Smooth muscle cell (in vitro differentiated cells): ENCODE data around the gene ZDHHC19. TPM values are rescaled to one million over a fixed set of nuclear protein-coding genes. Genes with fewer than 3 reads are reported as not detected.

Experiments
- DNase-seq: peaks from one replicate; lab custom pipeline; 2025; ENCODE audit not compliant: unreplicated experiment; lab: John Stamatoyannopoulos, UW
- H2AFZ ChIP-seq: fragments of 200-600 bp; sonication (generic); 2 replicates; pipeline ENCODE4 v1.6.0; 2016; ENCODE audit warnings: antibody characterized with exemption, low read depth, mild to moderate bottlenecking
- H3F3A ChIP-seq: fragments of 200-600 bp; sonication (generic); 2 replicates; pipeline ENCODE4 v1.6.0; 2017; ENCODE audit warnings: antibody characterized with exemption, low read depth
- H3K27ac ChIP-seq: fragments of 200-600 bp; sonication (generic); 2 replicates; pipeline ENCODE4 v1.5.1; 2016; ENCODE audit warnings: low read depth, mild to moderate bottlenecking
- H3K27me3 ChIP-seq: fragments of 200-600 bp; sonication (generic); 2 replicates; pipeline ENCODE4 v1.6.1; 2016; ENCODE audit warnings: low read depth, mild to moderate bottlenecking
- H3K36me3 ChIP-seq: fragments of 200-600 bp; sonication (generic); 2 replicates; pipeline ENCODE4 v1.5.1; 2016; ENCODE audit warnings: low read depth
- H3K4me1 ChIP-seq: fragments of 200-600 bp; sonication (generic); 2 replicates; pipeline ENCODE4 v1.5.1; 2016; ENCODE audit warnings: low read depth
- H3K4me2 ChIP-seq: fragments of 200-600 bp; sonication (generic); 2 replicates; pipeline ENCODE4 v1.6.0; 2016; ENCODE audit warnings: mild to moderate bottlenecking
- H3K4me3 ChIP-seq: fragments of 200-600 bp; sonication (generic); 2 replicates; pipeline ENCODE4 v1.5.1; 2016; ENCODE audit warnings: mild to moderate bottlenecking
- H3K79me2 ChIP-seq: fragments of 200-600 bp; sonication (generic); 2 replicates; pipeline ENCODE4 v1.6.0; 2016; ENCODE audit warnings: low read depth, mild to moderate bottlenecking
- H3K9ac ChIP-seq: fragments of 200-600 bp; sonication (generic); 2 replicates; pipeline ENCODE4 v1.6.0; 2016; ENCODE audit warnings: low read depth
- H3K9me3 ChIP-seq: fragments of 200-600 bp; sonication (generic); replicated peaks from 2 replicates; pipeline ENCODE4 v1.5.1; 2016; ENCODE audit warnings: low read depth
- H4K20me1 ChIP-seq: fragments of 200-600 bp; sonication (generic); 2 replicates; pipeline ENCODE4 v1.6.0; 2016; ENCODE audit warnings: low read depth
- WGBS: methylation state at CpG from one replicate; pipeline ENCODE4 v1.1.7; 2016; ENCODE audit warnings: low lambda C conversion rate; 5-methylcytosine and 5-hydroxymethylcytosine counted together
- polyA plus RNA-seq: library from polyadenylated mRNA; unstranded; fragments of >200 nt; fragmentation: Nextera tagmentation; extraction: Ambion mirVana; gene quantifications from 2 replicates; pipeline ENCODE4 v1.2.1, GENCODE V29; 2016
- total RNA-seq: library from RNA; depleted of rRNA; stranded (reverse); fragments of >200 nt; gene quantifications from 2 replicates; pipeline ENCODE4 v1.2.3, GENCODE V29; 2014
- TF ChIP-seq, protein P1 (sequence below): fragments of 200-600 bp; sonication (generic); IDR thresholded peaks from 2 replicates; pipeline ENCODE4 v1.5.1; 2017; ENCODE audit warnings: borderline replicate concordance, mild to moderate bottlenecking, antibody characterized with exemption; ENCODE audit not compliant: insufficient read depth, poor library complexity, severe bottlenecking

ZDHHC19 gene
- total and polyA plus RNA-seq, 2 experiments from 2014 or later: not detected

DNA sequence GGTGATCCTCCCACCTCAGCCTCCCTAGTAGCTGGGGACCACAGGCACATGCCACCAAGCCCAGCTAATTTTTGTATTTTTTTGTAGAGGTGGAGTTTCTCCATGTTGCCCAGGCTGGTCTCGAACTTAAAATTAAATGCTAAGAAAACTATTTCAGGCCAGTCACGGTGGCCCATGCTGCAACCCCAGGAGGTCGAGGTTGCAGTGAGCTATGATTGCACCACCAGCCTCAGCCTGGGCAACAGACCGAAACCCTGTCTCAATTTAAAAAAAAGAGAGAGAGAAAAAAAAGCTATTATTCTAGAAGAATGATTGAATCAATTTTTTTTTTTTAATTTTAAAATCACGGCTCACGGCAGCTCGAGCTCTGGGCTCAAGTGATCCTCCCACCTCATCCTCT, 9.8 kb upstream of the ZDHHC19 start:
- Histone ChIP-seq H3K4me3 (no peak overlapping the region), H3K9me3 (no peaks in the 10 kb centered on the region), H2AFZ (no peak overlapping the region), H3K9ac (no peak overlapping the region), H3K4me2 (no peak overlapping the region), H3K79me2 (no peaks in the 10 kb centered on the region), H3K36me3 (no peaks in the 10 kb centered on the region), H4K20me1 (no peaks in the 10 kb centered on the region), H3F3A (no peaks in the 10 kb centered on the region), H3K27ac (no peak overlapping the region), H3K27me3 (peaks cover 9% of the 10 kb centered on the region), H3K4me1 (peaks cover 3% of the 10 kb centered on the region)
- TF ChIP-seq, protein P1, sequence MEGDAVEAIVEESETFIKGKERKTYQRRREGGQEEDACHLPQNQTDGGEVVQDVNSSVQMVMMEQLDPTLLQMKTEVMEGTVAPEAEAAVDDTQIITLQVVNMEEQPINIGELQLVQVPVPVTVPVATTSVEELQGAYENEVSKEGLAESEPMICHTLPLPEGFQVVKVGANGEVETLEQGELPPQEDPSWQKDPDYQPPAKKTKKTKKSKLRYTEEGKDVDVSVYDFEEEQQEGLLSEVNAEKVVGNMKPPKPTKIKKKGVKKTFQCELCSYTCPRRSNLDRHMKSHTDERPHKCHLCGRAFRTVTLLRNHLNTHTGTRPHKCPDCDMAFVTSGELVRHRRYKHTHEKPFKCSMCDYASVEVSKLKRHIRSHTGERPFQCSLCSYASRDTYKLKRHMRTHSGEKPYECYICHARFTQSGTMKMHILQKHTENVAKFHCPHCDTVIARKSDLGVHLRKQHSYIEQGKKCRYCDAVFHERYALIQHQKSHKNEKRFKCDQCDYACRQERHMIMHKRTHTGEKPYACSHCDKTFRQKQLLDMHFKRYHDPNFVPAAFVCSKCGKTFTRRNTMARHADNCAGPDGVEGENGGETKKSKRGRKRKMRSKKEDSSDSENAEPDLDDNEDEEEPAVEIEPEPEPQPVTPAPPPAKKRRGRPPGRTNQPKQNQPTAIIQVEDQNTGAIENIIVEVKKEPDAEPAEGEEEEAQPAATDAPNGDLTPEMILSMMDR: no peak
- no peak for DNase-seq
- WGBS: 97% methylated on average over 7 of the region's 7 CpGs

DNA sequence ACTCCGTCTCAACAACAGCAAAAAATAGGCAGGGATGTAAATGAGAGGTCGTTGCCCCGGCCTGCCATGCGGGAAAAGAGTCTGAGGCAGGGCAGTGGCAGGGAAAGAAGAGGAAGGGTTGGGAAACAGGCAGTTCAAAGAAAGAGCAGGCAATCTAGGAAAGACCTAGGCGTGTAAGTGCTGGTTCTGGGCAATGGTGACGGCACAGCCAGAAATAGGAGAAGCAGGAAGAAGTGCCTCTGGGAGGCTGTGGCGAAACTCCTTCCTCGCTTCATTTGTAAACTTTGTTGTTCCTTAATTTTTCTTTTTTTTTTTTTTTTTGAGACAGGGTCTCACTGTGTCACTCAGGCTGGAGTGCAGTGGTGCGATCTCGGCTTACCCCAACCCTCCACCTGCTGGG, 9.4 kb upstream of the ZDHHC19 start:
- no peak for DNase-seq
- Histone ChIP-seq H2AFZ (no peak overlapping the region), H3K36me3 (no peaks in the 10 kb centered on the region), H3K4me3 (no peak overlapping the region), H3K27me3 (peaks cover 9% of the 10 kb centered on the region), H4K20me1 (no peaks in the 10 kb centered on the region), H3K4me1 (peaks cover 3% of the 10 kb centered on the region), H3K9ac (no peak overlapping the region), H3K79me2 (no peaks in the 10 kb centered on the region), H3K4me2 (no peak overlapping the region), H3K27ac (no peak overlapping the region), H3F3A (no peaks in the 10 kb centered on the region), H3K9me3 (no peaks in the 10 kb centered on the region)
- WGBS: 91% methylated on average over 10 of the region's 10 CpGs
- TF ChIP-seq, protein P1: no peak

DNA sequence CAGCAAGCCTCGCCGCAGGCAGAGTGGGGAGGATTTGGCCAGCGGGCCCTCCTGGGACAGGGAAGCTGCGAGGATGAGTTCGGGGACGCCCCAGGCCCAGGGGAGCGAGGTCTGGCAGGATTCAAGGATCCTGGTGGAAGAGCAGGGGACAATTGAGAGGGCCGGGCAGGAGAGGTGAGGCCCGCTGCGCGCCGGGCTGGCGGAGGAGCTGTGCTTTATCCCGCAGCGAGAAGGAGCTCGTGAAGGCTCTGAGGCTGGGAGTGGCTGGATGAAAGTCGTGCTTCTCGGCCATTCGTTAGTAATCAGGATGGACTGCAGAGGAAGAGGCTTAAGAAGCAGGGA, 8.7 kb upstream of the ZDHHC19 start:
- Histone ChIP-seq H3K9me3 (no peaks in the 10 kb centered on the region), H2AFZ (no peak overlapping the region), H3K79me2 (no peaks in the 10 kb centered on the region), H3F3A (no peaks in the 10 kb centered on the region), H3K9ac (no peak overlapping the region), H4K20me1 (no peaks in the 10 kb centered on the region), H3K36me3 (no peaks in the 10 kb centered on the region), H3K4me1 (peaks cover 3% of the 10 kb centered on the region), H3K4me2 (no peak overlapping the region), H3K27ac (no peak overlapping the region), H3K4me3 (no peak overlapping the region), H3K27me3 (peaks cover 9% of the 10 kb centered on the region)
- TF ChIP-seq, protein P1: no peak
- 85% methylated on average over 18 of the region's 19 CpGs for WGBS
- no peak for DNase-seq

DNA sequence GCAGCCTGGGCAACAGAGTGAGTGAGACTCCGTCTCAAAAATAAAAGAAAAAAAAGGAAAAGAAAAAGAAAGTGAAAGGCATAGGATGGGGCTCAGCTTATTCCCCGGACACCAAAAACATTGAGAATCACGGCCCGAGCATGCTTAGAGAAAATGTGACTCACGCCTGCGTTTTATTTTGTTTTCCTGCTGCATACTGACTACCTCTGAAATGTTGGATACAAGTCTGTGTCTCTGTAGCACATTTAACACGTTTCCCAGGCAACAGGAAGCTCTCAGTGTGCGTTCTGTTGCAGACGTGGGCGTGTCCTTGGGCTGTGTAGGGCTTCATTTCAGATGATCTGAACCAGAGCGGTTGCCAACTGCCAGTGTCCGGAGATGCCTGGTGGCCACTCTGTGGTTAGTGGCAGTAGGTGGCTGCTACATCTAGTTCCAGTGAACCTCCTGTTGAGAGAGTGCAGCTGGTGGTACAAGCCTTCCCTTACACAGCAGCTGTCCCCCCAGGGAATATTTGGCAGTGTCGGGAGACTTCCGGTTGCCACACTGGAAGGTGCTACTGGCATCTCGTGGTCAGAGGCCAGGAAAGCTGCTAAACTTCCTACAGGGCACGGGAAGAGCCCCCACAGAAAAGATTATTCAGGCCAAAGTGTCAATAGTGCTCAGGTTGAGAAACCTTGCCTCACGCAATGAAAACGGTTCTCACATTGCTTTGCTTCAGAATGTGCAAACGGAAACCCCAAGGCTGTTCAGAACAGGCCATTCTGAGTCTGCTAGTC, 8.2 kb upstream of the ZDHHC19 start:
- Histone ChIP-seq H3K79me2 (no peaks in the 10 kb centered on the region), H3K4me3 (no peak overlapping the region), H3K4me2 (peak overlapping the region; percentile 3), H3K27ac (no peak overlapping the region), H3K27me3 (peaks cover 9% of the 10 kb centered on the region), H3K9me3 (no peaks in the 10 kb centered on the region), H3F3A (no peaks in the 10 kb centered on the region), H3K9ac (no peak overlapping the region), H4K20me1 (no peaks in the 10 kb centered on the region), H3K36me3 (no peaks in the 10 kb centered on the region), H3K4me1 (peaks cover 3% of the 10 kb centered on the region), H2AFZ (no peak overlapping the region)
- 59% methylated on average over 19 of the region's 19 CpGs for WGBS
- TF ChIP-seq, protein P1: no peak
- DNase-seq: no peak
